ENCODE results near the gene SHISA9. TPM values are rescaled to one million over a fixed set of nuclear protein-coding genes. Genes with fewer than 3 reads are reported as not detected.

The SHISA9 gene
- total and polyA plus RNA-seq, 2 donors, result 0.05 to 0.07 TPM

GRCh38 chr16:13060932-13061331 lies 159.5 kb downstream of the SHISA9 start:
- no peaks in the 10 kb centered on the region for H3K4me1 ChIP-seq (ENCODE audit: control insufficient read depth in 2 of 2, insufficient read depth in 2 of 2, low read length in 2 of 2)
- no peaks in the 10 kb centered on the region for H3K36me3 ChIP-seq (ENCODE audit: control insufficient read depth in 2 of 2, insufficient read depth in 2 of 2, low read length in 1 of 2)
- no peaks in the 10 kb centered on the region for H3K27me3 ChIP-seq (ENCODE audit: control insufficient read depth in 2 of 2, insufficient read depth in 1 of 2, low read length in 1 of 2)
- H3K9me3 ChIP-seq (ENCODE audit: control insufficient read depth in 2 of 2, insufficient read depth in 1 of 2, low read length in 1 of 2), result no peaks in the 10 kb centered on the region
- H3K4me3 ChIP-seq (ENCODE audit: low read length in 2 of 2), result no peak overlapping the region
- DNase-seq (ENCODE audit: low read depth in 6 of 9, low spot score in 9 of 9), result no peak
- WGBS, result 72% methylated on average over 13 of the region's 13 CpGs
- H3K27ac ChIP-seq (ENCODE audit: low read depth in 1 of 2, low read length in 1 of 2), result no peak overlapping the region

- H3K27me3 ChIP-seq (ENCODE audit: control insufficient read depth in 2 of 2, insufficient read depth in 1 of 2, low read length in 1 of 2), result no peaks in the 10 kb centered on the region
- 74% methylated on average over 9 of the region's 9 CpGs for WGBS
- no peak for DNase-seq (ENCODE audit: low read depth in 6 of 9, low spot score in 9 of 9)
These were observed 160.3 kb downstream of the SHISA9 start for GRCh38 chr16:13061691-13062090.

GRCh38 chr16:13062219-13062618 lies 160.8 kb downstream of the SHISA9 start:
- Histone ChIP-seq H3K36me3 (ENCODE audit: control insufficient read depth in 2 of 2, insufficient read depth in 2 of 2, low read length in 1 of 2) (no peaks in the 10 kb centered on the region), H3K4me1 (ENCODE audit: control insufficient read depth in 2 of 2, insufficient read depth in 2 of 2, low read length in 2 of 2) (no peaks in the 10 kb centered on the region), H3K9me3 (ENCODE audit: control insufficient read depth in 2 of 2, insufficient read depth in 1 of 2, low read length in 1 of 2) (no peaks in the 10 kb centered on the region), H3K4me3 (ENCODE audit: low read length in 2 of 2) (no peak overlapping the region), H3K27me3 (ENCODE audit: control insufficient read depth in 2 of 2, insufficient read depth in 1 of 2, low read length in 1 of 2) (no peaks in the 10 kb centered on the region), H3K27ac (ENCODE audit: low read depth in 1 of 2, low read length in 1 of 2) (no peak overlapping the region)
- 96% methylated on average over 2 of the region's 2 CpGs for WGBS
- no peak for DNase-seq (ENCODE audit: low read depth in 6 of 9, low spot score in 9 of 9)

More at GRCh38 chr16:13061691-13062090, 160.3 kb downstream of the SHISA9 start:
- no peaks in the 10 kb centered on the region for H3K9me3 ChIP-seq (ENCODE audit: control insufficient read depth in 2 of 2, insufficient read depth in 1 of 2, low read length in 1 of 2)
- no peaks in the 10 kb centered on the region for H3K4me1 ChIP-seq (ENCODE audit: control insufficient read depth in 2 of 2, insufficient read depth in 2 of 2, low read length in 2 of 2)
- H3K36me3 ChIP-seq (ENCODE audit: control insufficient read depth in 2 of 2, insufficient read depth in 2 of 2, low read length in 1 of 2), result no peaks in the 10 kb centered on the region
- no peak overlapping the region for H3K27ac ChIP-seq (ENCODE audit: low read depth in 1 of 2, low read length in 1 of 2)
- H3K4me3 ChIP-seq (ENCODE audit: low read length in 2 of 2), result no peak overlapping the region

- Histone ChIP-seq H3K27me3 (ENCODE audit: control insufficient read depth in 2 of 2, insufficient read depth in 1 of 2, low read length in 1 of 2) (no peaks in the 10 kb centered on the region), H3K4me1 (ENCODE audit: control insufficient read depth in 2 of 2, insufficient read depth in 2 of 2, low read length in 2 of 2) (no peaks in the 10 kb centered on the region), H3K9me3 (ENCODE audit: control insufficient read depth in 2 of 2, insufficient read depth in 1 of 2, low read length in 1 of 2) (no peaks in the 10 kb centered on the region), H3K4me3 (ENCODE audit: low read length in 2 of 2) (no peak overlapping the region), H3K27ac (ENCODE audit: low read depth in 1 of 2, low read length in 1 of 2) (no peak overlapping the region), H3K36me3 (ENCODE audit: control insufficient read depth in 2 of 2, insufficient read depth in 2 of 2, low read length in 1 of 2) (no peaks in the 10 kb centered on the region)
- 96% methylated on average over 10 of the region's 10 CpGs for WGBS
- no peak for DNase-seq (ENCODE audit: low read depth in 6 of 9, low spot score in 9 of 9)
These were observed 162.1 kb downstream of the SHISA9 start for GRCh38 chr16:13063457-13063856.

GRCh38 chr16:13064821-13065220 lies 163.4 kb downstream of the SHISA9 start:
- Histone ChIP-seq H3K4me3 (ENCODE audit: low read length in 2 of 2) (no peak overlapping the region), H3K36me3 (ENCODE audit: control insufficient read depth in 2 of 2, insufficient read depth in 2 of 2, low read length in 1 of 2) (no peaks in the 10 kb centered on the region), H3K27me3 (ENCODE audit: control insufficient read depth in 2 of 2, insufficient read depth in 1 of 2, low read length in 1 of 2) (no peaks in the 10 kb centered on the region), H3K4me1 (ENCODE audit: control insufficient read depth in 2 of 2, insufficient read depth in 2 of 2, low read length in 2 of 2) (no peaks in the 10 kb centered on the region), H3K9me3 (ENCODE audit: control insufficient read depth in 2 of 2, insufficient read depth in 1 of 2, low read length in 1 of 2) (no peaks in the 10 kb centered on the region), H3K27ac (ENCODE audit: low read depth in 1 of 2, low read length in 1 of 2) (no peak overlapping the region)
- 13% methylated on average over 1 of the region's 1 CpG for WGBS
- no peak for DNase-seq (ENCODE audit: low read depth in 6 of 9, low spot score in 9 of 9)

- Histone ChIP-seq H3K27me3 (ENCODE audit: control insufficient read depth in 2 of 2, insufficient read depth in 1 of 2, low read length in 1 of 2) (no peaks in the 10 kb centered on the region), H3K36me3 (ENCODE audit: control insufficient read depth in 2 of 2, insufficient read depth in 2 of 2, low read length in 1 of 2) (no peaks in the 10 kb centered on the region), H3K9me3 (ENCODE audit: control insufficient read depth in 2 of 2, insufficient read depth in 1 of 2, low read length in 1 of 2) (no peaks in the 10 kb centered on the region), H3K27ac (ENCODE audit: low read depth in 1 of 2, low read length in 1 of 2) (no peak overlapping the region), H3K4me3 (ENCODE audit: low read length in 2 of 2) (no peak overlapping the region), H3K4me1 (ENCODE audit: control insufficient read depth in 2 of 2, insufficient read depth in 2 of 2, low read length in 2 of 2) (no peaks in the 10 kb centered on the region)
- WGBS, result 93% methylated on average over 7 of the region's 7 CpGs
- no peak for DNase-seq (ENCODE audit: low read depth in 6 of 9, low spot score in 9 of 9)
These were observed 166.2 kb downstream of the SHISA9 start for GRCh38 chr16:13067648-13068047.

GRCh38 chr16:13068912-13069583 lies 167.7 kb downstream of the SHISA9 start:
- Histone ChIP-seq H3K27me3 (ENCODE audit: control insufficient read depth in 2 of 2, insufficient read depth in 1 of 2, low read length in 1 of 2) (no peaks in the 10 kb centered on the region), H3K27ac (ENCODE audit: low read depth in 1 of 2, low read length in 1 of 2) (no peak overlapping the region), H3K9me3 (ENCODE audit: control insufficient read depth in 2 of 2, insufficient read depth in 1 of 2, low read length in 1 of 2) (no peaks in the 10 kb centered on the region), H3K4me3 (ENCODE audit: low read length in 2 of 2) (no peak overlapping the region), H3K36me3 (ENCODE audit: control insufficient read depth in 2 of 2, insufficient read depth in 2 of 2, low read length in 1 of 2) (no peaks in the 10 kb centered on the region), H3K4me1 (ENCODE audit: control insufficient read depth in 2 of 2, insufficient read depth in 2 of 2, low read length in 2 of 2) (no peaks in the 10 kb centered on the region)
- no peak for DNase-seq (ENCODE audit: low read depth in 6 of 9, low spot score in 9 of 9)
- whole genome bisulfite sequencing, result 97% methylated on average over 8 of the region's 8 CpGs

GRCh38 chr16:13070268-13070667 lies 168.9 kb downstream of the SHISA9 start:
- no peaks in the 10 kb centered on the region for H3K9me3 ChIP-seq (ENCODE audit: control insufficient read depth in 2 of 2, insufficient read depth in 1 of 2, low read length in 1 of 2)
- 15% methylated on average over 9 of the region's 9 CpGs for WGBS
- DNase-seq (ENCODE audit: low read depth in 6 of 9, low spot score in 9 of 9), result no peak

GRCh38 chr16:13076878-13077277 lies 175.5 kb downstream of the SHISA9 start:
- DNase-seq (ENCODE audit: low read depth in 6 of 9, low spot score in 9 of 9), result no peak
- Histone ChIP-seq H3K9me3 (ENCODE audit: control insufficient read depth in 2 of 2, insufficient read depth in 1 of 2, low read length in 1 of 2) (no peaks in the 10 kb centered on the region), H3K36me3 (ENCODE audit: control insufficient read depth in 2 of 2, insufficient read depth in 2 of 2, low read length in 1 of 2) (no peaks in the 10 kb centered on the region), H3K27ac (ENCODE audit: low read depth in 1 of 2, low read length in 1 of 2) (no peak overlapping the region), H3K27me3 (ENCODE audit: control insufficient read depth in 2 of 2, insufficient read depth in 1 of 2, low read length in 1 of 2) (no peaks in the 10 kb centered on the region), H3K4me1 (ENCODE audit: control insufficient read depth in 2 of 2, insufficient read depth in 2 of 2, low read length in 2 of 2) (no peaks in the 10 kb centered on the region), H3K4me3 (ENCODE audit: low read length in 2 of 2) (no peak overlapping the region)
- WGBS, result 83% methylated on average over 6 of the region's 6 CpGs

More at GRCh38 chr16:13070268-13070667, 168.9 kb downstream of the SHISA9 start:
- H3K4me3 ChIP-seq (ENCODE audit: low read length in 2 of 2), result no peak overlapping the region
- no peak overlapping the region for H3K27ac ChIP-seq (ENCODE audit: low read depth in 1 of 2, low read length in 1 of 2)
- no peaks in the 10 kb centered on the region for H3K36me3 ChIP-seq (ENCODE audit: control insufficient read depth in 2 of 2, insufficient read depth in 2 of 2, low read length in 1 of 2)
- H3K4me1 ChIP-seq (ENCODE audit: control insufficient read depth in 2 of 2, insufficient read depth in 2 of 2, low read length in 2 of 2), result no peaks in the 10 kb centered on the region
- H3K27me3 ChIP-seq (ENCODE audit: control insufficient read depth in 2 of 2, insufficient read depth in 1 of 2, low read length in 1 of 2), result no peaks in the 10 kb centered on the region

Data from thymus (tissue), 11 donors.